WTC11 (cell line): Measurements from ENCODE around the gene ZNF850. TPM values are rescaled to one million over a fixed set of nuclear protein-coding genes. Genes with fewer than 3 reads are reported as not detected.
A peak's percentile ranks its signal among the peaks of the same experiment; 100 is the strongest.

Experiments used
- ATAC-seq: fragments of 200-7000 bp; cut with Tn5 transposase; 2 replicates; pipeline ENCODE4 v1.10.0; 2021; ENCODE audit warnings: mild to moderate bottlenecking, moderate library complexity
- CTCF ChIA-PET: fragments of 300-600 bp; sonication (Branson Sonifier 250); formaldehyde crosslinking; loops from one replicate; lab custom pipeline; 2021; ENCODE audit warnings: antibody characterized with exemption; lab: Charles Lee
- POLR2A ChIA-PET: fragments of 350-600 bp; sonication (Branson Sonifier 250); formaldehyde crosslinking; loops from one replicate; lab custom pipeline; 2021; ENCODE audit warnings: antibody characterized with exemption; lab: Charles Lee
- DNase-seq: peaks from one replicate; pipeline ENCODE4 v3.0.0; 2021; ENCODE audit warnings: low spot score
- H3K27ac Mint-ChIP-seq: 2 replicates; pipeline ENCODE4 v1.8.0; 2021; ENCODE audit warnings: mixed read lengths
- H3K27me3 Mint-ChIP-seq: 2 replicates; pipeline ENCODE4 v1.8.0; 2021; ENCODE audit warnings: low read depth, mild to moderate bottlenecking, moderate library complexity, mixed read lengths
- H3K36me3 Mint-ChIP-seq: 2 replicates; pipeline ENCODE4 v1.8.0; 2021; ENCODE audit warnings: mixed read lengths
- H3K4me1 Mint-ChIP-seq: 2 replicates; pipeline ENCODE4 v1.8.0; 2022; ENCODE audit warnings: mixed read lengths
- H3K4me3 Mint-ChIP-seq: 2 replicates; pipeline ENCODE4 v1.8.0; 2021; ENCODE audit warnings: mild to moderate bottlenecking, moderate library complexity, mixed read lengths
- H3K9me3 Mint-ChIP-seq: 2 replicates; pipeline ENCODE4 v1.8.0; 2021; ENCODE audit warnings: mixed read lengths
- ATF1 ChIP-seq: sonication (generic); formaldehyde crosslinking; IDR thresholded peaks from 2 replicates; pipeline ENCODE4 v1.8.1; 2023; ENCODE audit warnings: mild to moderate bottlenecking, moderate library complexity, missing genetic modification reagents
- FOXJ3 ChIP-seq: sonication (generic); formaldehyde crosslinking; IDR thresholded peaks from 2 replicates; pipeline ENCODE4 v1.9.0; 2021; ENCODE audit warnings: missing genetic modification reagents, mild to moderate bottlenecking, borderline replicate concordance
- GABPB1 ChIP-seq: sonication (generic); formaldehyde crosslinking; IDR thresholded peaks from 2 replicates; pipeline ENCODE4 v1.8.1; 2023; ENCODE audit warnings: mild to moderate bottlenecking, missing genetic modification reagents
- JAZF1 ChIP-seq: fragments of 250-450 bp; sonication (Bioruptor Pico); IDR thresholded peaks from 2 replicates; pipeline ENCODE4 v1.9.0; 2021; ENCODE audit warnings: moderate library complexity, mild to moderate bottlenecking, inconsistent platforms
- MXD4 ChIP-seq: fragments of 250-450 bp; sonication (Bioruptor Pico); IDR thresholded peaks from 2 replicates; pipeline ENCODE4 v1.8.0; 2021; ENCODE audit warnings: mild to moderate bottlenecking, moderate library complexity, borderline replicate concordance
- NFYB ChIP-seq: sonication (generic); formaldehyde crosslinking; conservative IDR thresholded peaks from 2 replicates; pipeline ENCODE4 v1.8.0; 2022; ENCODE audit warnings: low read depth, missing genetic modification reagents
- TP53 ChIP-seq: sonication (generic); formaldehyde crosslinking; IDR thresholded peaks from 2 replicates; pipeline ENCODE4 v1.8.1; 2023; ENCODE audit warnings: mild to moderate bottlenecking, missing genetic modification reagents
- total RNA-seq: library from RNA; stranded (reverse); gene quantifications from 3 replicates; pipeline ENCODE4 v1.2.3, GENCODE V29; 2021
- TF ChIP-seq, protein P1 (sequence below): sonication (generic); formaldehyde crosslinking; IDR thresholded peaks from 2 replicates; pipeline ENCODE4 v1.8.1; 2023; ENCODE audit warnings: mild to moderate bottlenecking, missing genetic modification reagents
- TF ChIP-seq, protein P2 (sequence below): sonication (generic); formaldehyde crosslinking; IDR thresholded peaks from 2 replicates; pipeline ENCODE4 v1.8.0; 2023; ENCODE audit warnings: missing genetic modification reagents
- TF ChIP-seq, protein P3 (sequence below): fragments of 200-600 bp; IDR thresholded peaks from 2 replicates; pipeline ENCODE4 v1.8.0; 2022; ENCODE audit warnings: antibody characterized with exemption
- TF ChIP-seq, protein P4 (sequence below): fragments of 250-450 bp; sonication (Bioruptor Pico); IDR thresholded peaks from 2 replicates; pipeline ENCODE4 v1.9.0; 2021; ENCODE audit warnings: mild to moderate bottlenecking, borderline replicate concordance
- TF ChIP-seq, protein P5 (sequence below): sonication (generic); formaldehyde crosslinking; IDR thresholded peaks from 2 replicates; pipeline ENCODE4 v1.8.1; 2022; ENCODE audit warnings: low read depth, mild to moderate bottlenecking, moderate library complexity, missing genetic modification reagents, borderline replicate concordance

ZNF850 gene
- total RNA-seq, 1 experiment from 2014 or later = 65.9 TPM

DNA sequence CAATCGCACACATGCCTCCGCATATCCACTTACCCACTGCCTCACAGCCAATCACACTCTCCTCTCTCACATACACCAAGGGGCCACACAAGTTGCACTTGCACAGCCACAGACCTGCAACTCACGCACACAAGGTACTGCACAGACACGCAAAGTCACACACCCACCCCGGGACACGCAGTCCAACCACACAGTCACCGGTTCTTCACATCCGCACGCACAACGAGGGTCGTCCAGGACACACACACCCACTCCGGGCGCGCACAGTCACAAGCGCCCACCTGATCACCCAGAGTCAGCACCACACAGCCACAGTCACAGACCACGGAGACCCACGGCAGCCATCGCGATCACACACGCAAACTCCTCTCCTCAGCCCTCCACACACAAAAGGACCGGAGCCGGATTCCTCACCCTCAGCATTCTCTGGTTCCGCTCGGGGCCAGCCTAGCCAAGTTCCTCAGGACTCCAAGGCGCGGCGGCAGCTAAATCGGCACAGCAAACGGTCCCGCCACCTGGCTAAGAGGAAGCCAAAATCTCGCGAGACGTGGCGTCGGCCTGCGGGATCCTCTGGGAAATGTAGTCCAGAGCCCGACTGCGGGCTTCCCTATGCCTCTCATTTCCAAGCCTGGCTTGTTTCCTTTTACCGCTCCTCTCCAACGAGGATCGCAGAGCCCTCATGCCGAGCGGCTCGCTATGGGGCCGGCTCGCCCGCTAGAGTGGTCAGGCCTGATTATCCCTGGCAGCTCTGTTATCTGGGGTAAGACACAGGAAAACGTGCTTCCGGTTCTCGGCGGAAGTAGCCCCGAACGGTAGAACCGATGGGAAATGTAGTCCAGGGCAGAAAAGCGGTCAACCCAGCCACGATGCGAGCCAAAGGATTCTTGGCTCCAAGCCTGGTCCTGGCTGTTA, at the start of gene ZNF850 (continued):
- TF ChIP-seq, protein P1, sequence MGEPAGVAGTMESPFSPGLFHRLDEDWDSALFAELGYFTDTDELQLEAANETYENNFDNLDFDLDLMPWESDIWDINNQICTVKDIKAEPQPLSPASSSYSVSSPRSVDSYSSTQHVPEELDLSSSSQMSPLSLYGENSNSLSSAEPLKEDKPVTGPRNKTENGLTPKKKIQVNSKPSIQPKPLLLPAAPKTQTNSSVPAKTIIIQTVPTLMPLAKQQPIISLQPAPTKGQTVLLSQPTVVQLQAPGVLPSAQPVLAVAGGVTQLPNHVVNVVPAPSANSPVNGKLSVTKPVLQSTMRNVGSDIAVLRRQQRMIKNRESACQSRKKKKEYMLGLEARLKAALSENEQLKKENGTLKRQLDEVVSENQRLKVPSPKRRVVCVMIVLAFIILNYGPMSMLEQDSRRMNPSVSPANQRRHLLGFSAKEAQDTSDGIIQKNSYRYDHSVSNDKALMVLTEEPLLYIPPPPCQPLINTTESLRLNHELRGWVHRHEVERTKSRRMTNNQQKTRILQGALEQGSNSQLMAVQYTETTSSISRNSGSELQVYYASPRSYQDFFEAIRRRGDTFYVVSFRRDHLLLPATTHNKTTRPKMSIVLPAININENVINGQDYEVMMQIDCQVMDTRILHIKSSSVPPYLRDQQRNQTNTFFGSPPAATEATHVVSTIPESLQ (CRISPR knock-in tag) = no peak
- TF ChIP-seq, protein P2, sequence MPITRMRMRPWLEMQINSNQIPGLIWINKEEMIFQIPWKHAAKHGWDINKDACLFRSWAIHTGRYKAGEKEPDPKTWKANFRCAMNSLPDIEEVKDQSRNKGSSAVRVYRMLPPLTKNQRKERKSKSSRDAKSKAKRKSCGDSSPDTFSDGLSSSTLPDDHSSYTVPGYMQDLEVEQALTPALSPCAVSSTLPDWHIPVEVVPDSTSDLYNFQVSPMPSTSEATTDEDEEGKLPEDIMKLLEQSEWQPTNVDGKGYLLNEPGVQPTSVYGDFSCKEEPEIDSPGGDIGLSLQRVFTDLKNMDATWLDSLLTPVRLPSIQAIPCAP = no peak
- TF ChIP-seq, protein P3, sequence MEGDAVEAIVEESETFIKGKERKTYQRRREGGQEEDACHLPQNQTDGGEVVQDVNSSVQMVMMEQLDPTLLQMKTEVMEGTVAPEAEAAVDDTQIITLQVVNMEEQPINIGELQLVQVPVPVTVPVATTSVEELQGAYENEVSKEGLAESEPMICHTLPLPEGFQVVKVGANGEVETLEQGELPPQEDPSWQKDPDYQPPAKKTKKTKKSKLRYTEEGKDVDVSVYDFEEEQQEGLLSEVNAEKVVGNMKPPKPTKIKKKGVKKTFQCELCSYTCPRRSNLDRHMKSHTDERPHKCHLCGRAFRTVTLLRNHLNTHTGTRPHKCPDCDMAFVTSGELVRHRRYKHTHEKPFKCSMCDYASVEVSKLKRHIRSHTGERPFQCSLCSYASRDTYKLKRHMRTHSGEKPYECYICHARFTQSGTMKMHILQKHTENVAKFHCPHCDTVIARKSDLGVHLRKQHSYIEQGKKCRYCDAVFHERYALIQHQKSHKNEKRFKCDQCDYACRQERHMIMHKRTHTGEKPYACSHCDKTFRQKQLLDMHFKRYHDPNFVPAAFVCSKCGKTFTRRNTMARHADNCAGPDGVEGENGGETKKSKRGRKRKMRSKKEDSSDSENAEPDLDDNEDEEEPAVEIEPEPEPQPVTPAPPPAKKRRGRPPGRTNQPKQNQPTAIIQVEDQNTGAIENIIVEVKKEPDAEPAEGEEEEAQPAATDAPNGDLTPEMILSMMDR = no peak
- TF ChIP-seq JAZF1 (CRISPR knock-in tag) = no peak
- TF ChIP-seq, protein P4, sequence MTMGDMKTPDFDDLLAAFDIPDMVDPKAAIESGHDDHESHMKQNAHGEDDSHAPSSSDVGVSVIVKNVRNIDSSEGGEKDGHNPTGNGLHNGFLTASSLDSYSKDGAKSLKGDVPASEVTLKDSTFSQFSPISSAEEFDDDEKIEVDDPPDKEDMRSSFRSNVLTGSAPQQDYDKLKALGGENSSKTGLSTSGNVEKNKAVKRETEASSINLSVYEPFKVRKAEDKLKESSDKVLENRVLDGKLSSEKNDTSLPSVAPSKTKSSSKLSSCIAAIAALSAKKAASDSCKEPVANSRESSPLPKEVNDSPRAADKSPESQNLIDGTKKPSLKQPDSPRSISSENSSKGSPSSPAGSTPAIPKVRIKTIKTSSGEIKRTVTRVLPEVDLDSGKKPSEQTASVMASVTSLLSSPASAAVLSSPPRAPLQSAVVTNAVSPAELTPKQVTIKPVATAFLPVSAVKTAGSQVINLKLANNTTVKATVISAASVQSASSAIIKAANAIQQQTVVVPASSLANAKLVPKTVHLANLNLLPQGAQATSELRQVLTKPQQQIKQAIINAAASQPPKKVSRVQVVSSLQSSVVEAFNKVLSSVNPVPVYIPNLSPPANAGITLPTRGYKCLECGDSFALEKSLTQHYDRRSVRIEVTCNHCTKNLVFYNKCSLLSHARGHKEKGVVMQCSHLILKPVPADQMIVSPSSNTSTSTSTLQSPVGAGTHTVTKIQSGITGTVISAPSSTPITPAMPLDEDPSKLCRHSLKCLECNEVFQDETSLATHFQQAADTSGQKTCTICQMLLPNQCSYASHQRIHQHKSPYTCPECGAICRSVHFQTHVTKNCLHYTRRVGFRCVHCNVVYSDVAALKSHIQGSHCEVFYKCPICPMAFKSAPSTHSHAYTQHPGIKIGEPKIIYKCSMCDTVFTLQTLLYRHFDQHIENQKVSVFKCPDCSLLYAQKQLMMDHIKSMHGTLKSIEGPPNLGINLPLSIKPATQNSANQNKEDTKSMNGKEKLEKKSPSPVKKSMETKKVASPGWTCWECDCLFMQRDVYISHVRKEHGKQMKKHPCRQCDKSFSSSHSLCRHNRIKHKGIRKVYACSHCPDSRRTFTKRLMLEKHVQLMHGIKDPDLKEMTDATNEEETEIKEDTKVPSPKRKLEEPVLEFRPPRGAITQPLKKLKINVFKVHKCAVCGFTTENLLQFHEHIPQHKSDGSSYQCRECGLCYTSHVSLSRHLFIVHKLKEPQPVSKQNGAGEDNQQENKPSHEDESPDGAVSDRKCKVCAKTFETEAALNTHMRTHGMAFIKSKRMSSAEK (CRISPR knock-in tag) = no peak
- no peak for TF ChIP-seq TP53 (CRISPR knock-in tag)
- TF ChIP-seq MXD4 = no peak
- TF ChIP-seq, protein P5, sequence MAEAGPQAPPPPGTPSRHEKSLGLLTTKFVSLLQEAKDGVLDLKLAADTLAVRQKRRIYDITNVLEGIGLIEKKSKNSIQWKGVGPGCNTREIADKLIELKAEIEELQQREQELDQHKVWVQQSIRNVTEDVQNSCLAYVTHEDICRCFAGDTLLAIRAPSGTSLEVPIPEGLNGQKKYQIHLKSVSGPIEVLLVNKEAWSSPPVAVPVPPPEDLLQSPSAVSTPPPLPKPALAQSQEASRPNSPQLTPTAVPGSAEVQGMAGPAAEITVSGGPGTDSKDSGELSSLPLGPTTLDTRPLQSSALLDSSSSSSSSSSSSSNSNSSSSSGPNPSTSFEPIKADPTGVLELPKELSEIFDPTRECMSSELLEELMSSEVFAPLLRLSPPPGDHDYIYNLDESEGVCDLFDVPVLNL = 0 out of 2 replicates have a peak, but pooled peaks have one; percentile 37

DNA sequence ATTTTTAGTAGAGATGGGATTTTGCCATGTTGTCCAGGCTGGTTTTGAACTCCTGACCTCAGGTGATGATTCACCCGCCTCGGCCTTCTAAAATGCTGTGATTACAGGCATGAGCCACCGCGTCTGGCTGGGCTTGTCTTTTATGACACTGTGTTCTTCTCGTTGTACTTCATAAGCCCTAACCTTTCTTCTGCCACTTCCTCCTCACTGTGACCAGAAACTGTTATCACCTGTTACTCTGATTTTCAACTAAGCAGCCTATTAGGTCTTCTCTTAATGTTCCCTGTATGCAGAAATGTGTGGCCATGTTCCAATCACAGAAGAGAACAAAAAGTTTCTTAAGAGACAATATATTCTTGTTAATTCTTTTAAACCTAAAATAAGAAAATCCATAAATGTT, 49.2 kb upstream of the ZNF850 start:
- H3K9me3 Mint-ChIP-seq = peaks cover 61% of the 10 kb centered on the region

More for the DNA sequence above, 49.2 kb upstream of the ZNF850 start:
- H3K36me3 Mint-ChIP-seq = peaks cover 89% of the 10 kb centered on the region
- ATAC-seq (no peak), DNase-seq (no peak)
- CTCF ChIA-PET = no interaction called here
- H3K27ac Mint-ChIP-seq = no peak overlapping the region
- H3K4me1 Mint-ChIP-seq = no peaks in the 10 kb centered on the region
- H3K4me3 Mint-ChIP-seq = no peak overlapping the region
- POLR2A ChIA-PET = no interaction called here
- TF ChIP-seq GABPB1 (CRISPR knock-in tag) = no peak
- no peak for TF ChIP-seq NFYB
- TF ChIP-seq ATF1 (CRISPR knock-in tag) = no peak
- TF ChIP-seq FOXJ3 (CRISPR knock-in tag) = no peak
- TF ChIP-seq, protein P1 (CRISPR knock-in tag) = no peak
- peaks cover 8% of the 10 kb centered on the region; the same call in 1 of the 2 replicates for H3K27me3 Mint-ChIP-seq
